ENCODE results near the gene TEPSIN. TPM values are rescaled to one million over a fixed set of nuclear protein-coding genes. Genes with fewer than 3 reads are reported as not detected.

TEPSIN gene
- polyA plus RNA-seq, 1 experiment: 19.4 TPM

DNA sequence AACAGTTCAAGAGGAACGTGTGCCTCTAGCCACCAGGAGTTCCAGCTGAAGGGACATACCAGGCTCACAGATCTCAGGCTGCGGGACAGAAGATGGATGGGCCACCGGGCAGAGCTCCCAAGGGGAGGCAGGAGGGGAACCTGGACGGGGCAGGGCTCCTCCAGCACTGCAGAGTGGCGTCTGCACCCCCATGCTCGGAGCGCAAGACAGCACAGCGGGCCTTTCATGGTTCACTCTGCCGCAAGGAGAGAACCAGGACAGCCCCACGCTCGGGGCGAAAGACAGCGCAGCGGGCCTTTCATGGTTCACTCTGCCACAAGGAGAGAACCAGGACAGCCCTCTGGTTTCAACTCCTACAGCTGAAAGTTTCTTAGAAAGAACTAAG lies 35.6 kb upstream of the TEPSIN start:
- no peak for DNase-seq (ENCODE audit: low read depth)
- CTCF ChIA-PET: no interaction called here
- Histone ChIP-seq H3K4me3 (ENCODE audit: low read depth, low read length) (no peak overlapping the region), H3K27me3 (ENCODE audit: control insufficient read depth, insufficient read depth, low read length) (no peaks in the 10 kb centered on the region), H3K36me3 (ENCODE audit: control insufficient read depth, insufficient read depth, low read length) (peaks cover 35% of the 10 kb centered on the region)
- TF ChIP-seq, protein P1, sequence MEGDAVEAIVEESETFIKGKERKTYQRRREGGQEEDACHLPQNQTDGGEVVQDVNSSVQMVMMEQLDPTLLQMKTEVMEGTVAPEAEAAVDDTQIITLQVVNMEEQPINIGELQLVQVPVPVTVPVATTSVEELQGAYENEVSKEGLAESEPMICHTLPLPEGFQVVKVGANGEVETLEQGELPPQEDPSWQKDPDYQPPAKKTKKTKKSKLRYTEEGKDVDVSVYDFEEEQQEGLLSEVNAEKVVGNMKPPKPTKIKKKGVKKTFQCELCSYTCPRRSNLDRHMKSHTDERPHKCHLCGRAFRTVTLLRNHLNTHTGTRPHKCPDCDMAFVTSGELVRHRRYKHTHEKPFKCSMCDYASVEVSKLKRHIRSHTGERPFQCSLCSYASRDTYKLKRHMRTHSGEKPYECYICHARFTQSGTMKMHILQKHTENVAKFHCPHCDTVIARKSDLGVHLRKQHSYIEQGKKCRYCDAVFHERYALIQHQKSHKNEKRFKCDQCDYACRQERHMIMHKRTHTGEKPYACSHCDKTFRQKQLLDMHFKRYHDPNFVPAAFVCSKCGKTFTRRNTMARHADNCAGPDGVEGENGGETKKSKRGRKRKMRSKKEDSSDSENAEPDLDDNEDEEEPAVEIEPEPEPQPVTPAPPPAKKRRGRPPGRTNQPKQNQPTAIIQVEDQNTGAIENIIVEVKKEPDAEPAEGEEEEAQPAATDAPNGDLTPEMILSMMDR (IDR thresholded peaks at IDR 0.05; ENCODE audit: insufficient read depth, low read depth, low read length): no peak
- POLR2A ChIA-PET: no interaction called here

DNA sequence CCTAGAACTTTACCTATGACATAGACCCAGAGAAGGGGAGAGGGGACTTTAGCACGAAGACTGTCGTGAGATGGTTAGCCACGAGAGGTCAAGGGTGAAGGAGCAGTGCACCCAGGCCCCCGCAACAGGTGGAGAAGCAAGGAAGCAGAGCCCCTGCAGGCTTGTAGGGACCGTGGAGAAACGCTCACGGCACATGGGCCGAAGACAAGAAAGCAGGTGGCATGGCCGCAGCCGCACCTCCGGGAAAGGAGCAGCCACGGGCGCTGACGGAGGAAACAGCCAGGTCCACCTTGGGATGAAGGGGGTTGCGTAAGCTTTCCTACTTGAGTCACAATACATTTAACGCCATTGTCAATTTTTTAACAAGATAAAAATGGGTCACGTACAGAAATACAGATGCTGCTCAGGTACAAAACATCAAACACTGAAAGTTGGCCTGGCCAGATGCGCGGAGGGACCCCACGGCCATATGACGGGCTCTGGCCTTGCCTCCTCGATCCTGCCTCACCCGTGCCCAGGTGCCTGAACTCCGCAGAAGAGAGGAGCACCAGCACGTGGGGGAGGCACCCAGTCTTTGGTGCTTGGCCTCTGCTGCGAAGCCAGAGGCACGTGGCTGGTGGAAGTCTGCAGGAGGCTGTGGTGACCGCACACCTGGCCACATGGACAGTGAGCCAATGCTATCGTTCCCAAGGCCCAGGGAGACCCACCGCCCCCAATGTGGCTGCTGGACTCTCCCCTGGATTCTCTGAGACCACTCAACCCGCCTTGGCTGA lies 35.0 kb upstream of the TEPSIN start:
- DNase-seq (ENCODE audit: low read depth): no peak
- H3K36me3 ChIP-seq (ENCODE audit: control insufficient read depth, insufficient read depth, low read length): peaks cover 34% of the 10 kb centered on the region
- POLR2A ChIA-PET: no interaction called here
- no peak overlapping the region for H3K4me3 ChIP-seq (ENCODE audit: low read depth, low read length)
- CTCF ChIA-PET: no interaction called here
- H3K27me3 ChIP-seq (ENCODE audit: control insufficient read depth, insufficient read depth, low read length): no peaks in the 10 kb centered on the region
- TF ChIP-seq, protein P1 (IDR thresholded peaks at IDR 0.05; ENCODE audit: insufficient read depth, low read depth, low read length): no peak

DNA sequence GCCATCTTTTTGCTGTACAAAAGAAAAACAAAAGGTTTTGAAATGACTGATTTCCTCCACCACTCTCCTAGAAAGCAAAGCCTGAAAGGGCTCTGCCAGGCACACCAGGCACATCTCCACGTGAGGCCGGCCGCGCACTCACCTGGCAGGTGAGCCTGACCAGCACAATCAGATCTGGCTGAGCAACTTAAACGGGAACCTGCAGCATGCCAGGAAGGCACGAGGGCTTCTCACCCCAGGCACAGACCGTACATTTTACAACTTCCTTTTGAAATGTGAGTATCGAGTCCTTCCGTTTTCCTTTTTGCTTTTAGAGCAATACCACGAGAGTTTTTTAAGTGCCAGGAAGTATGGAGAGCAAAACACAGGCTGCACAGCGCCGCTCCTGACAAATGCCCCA lies 33.8 kb upstream of the TEPSIN start:
- H3K4me3 ChIP-seq (ENCODE audit: low read depth, low read length): no peak overlapping the region
- TF ChIP-seq, protein P1 (IDR thresholded peaks at IDR 0.05; ENCODE audit: insufficient read depth, low read depth, low read length): no peak
- ChIA-PET POLR2A (no interaction called here), CTCF (no interaction called here)
- H3K27me3 ChIP-seq (ENCODE audit: control insufficient read depth, insufficient read depth, low read length): no peaks in the 10 kb centered on the region
- DNase-seq (ENCODE audit: low read depth): no peak
- H3K36me3 ChIP-seq (ENCODE audit: control insufficient read depth, insufficient read depth, low read length): peaks cover 33% of the 10 kb centered on the region

DNA sequence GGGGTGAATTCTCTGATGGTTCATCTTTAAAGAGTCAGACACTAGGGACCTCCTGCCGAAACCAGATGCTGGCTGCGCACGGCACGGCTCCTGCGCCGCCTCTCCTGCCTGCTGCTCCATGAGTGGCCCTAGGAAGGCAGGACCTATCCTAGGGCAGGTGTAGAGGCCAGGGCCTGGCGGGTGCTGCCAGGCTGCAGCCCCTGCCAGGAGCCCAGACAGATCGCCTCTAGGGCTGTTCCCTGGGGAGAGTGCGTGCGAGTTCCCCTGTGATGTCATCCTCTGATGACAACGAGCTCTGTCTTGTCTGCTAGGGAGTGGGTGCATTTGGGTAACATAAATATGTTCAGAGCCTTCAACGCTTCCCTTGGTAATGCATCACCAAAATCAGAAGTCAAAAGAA lies 32.4 kb upstream of the TEPSIN start:
- ChIA-PET POLR2A (no interaction called here), CTCF (interaction anchor here (1.0 to 1.6 kb wide), 2 partner anchors 11 to 17 kb away, joined by 4 to 7 read pairs; no protein-coding TSS in a partner anchor)
- no peaks in the 10 kb centered on the region for H3K27me3 ChIP-seq (ENCODE audit: control insufficient read depth, insufficient read depth, low read length)
- no peak overlapping the region for H3K4me3 ChIP-seq (ENCODE audit: low read depth, low read length)
- DNase-seq (ENCODE audit: low read depth): no peak
- peaks cover 28% of the 10 kb centered on the region for H3K36me3 ChIP-seq (ENCODE audit: control insufficient read depth, insufficient read depth, low read length)
- TF ChIP-seq, protein P1 (IDR thresholded peaks at IDR 0.05; ENCODE audit: insufficient read depth, low read depth, low read length): no peak

DNA sequence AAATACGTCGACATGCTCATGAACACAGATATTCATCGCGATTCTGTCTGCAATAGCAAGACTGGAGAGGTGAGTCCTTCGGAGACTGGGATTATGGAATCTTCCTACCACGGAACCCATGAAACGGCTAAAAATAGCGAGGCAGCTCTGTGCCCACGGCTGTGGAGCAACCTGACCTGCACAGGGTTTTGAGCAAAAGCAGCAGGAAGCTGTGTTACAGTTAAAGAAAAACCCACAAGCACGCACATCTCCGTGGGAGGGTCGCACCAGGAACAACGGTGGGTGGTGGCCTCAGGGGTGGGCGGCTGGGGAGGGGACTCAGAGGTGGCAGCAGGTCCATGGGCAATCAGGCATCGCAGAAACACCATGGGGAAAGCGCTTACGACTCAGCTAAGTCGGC lies 31.4 kb upstream of the TEPSIN start:
- Histone ChIP-seq H3K4me3 (ENCODE audit: low read depth, low read length) (no peak overlapping the region), H3K27me3 (ENCODE audit: control insufficient read depth, insufficient read depth, low read length) (no peaks in the 10 kb centered on the region), H3K36me3 (ENCODE audit: control insufficient read depth, insufficient read depth, low read length) (peaks cover 29% of the 10 kb centered on the region)
- DNase-seq (ENCODE audit: low read depth): no peak
- TF ChIP-seq, protein P1 (IDR thresholded peaks at IDR 0.05; ENCODE audit: insufficient read depth, low read depth, low read length): no peak
- POLR2A ChIA-PET: interaction anchor here (0.6 kb wide), 1 partner anchor 238 kb away, joined by 9 read pairs; no protein-coding TSS in a partner anchor
- CTCF ChIA-PET: interaction anchor here (1.6 kb wide), 1 partner anchor 16 kb away, joined by 7 read pairs; no protein-coding TSS in a partner anchor
